SJCRH30 (cell line): ENCODE data around the gene CFAP46. TPM values are rescaled to one million over a fixed set of nuclear protein-coding genes. Genes with fewer than 3 reads are reported as not detected.
"Not testable (repeated sequence)": the region's sequence is repeated elsewhere in the genome, so short reads cannot be mapped to it uniquely, and the experiment has no call there.

ENCODE experiments used
- DNase-seq, 2 experiments: peaks; one replicate each; pipeline ENCODE4 v3.0.0-alpha.2; 2015 to 2020
- H3K27ac ChIP-seq: fragments of 250-450 bp; sonication (Bioruptor Pico); 2 replicates; pipeline ENCODE4 v1.5.1; 2020; ENCODE audit warnings: mild to moderate bottlenecking, moderate library complexity
- H3K27me3 ChIP-seq: fragments of 250-450 bp; sonication (Bioruptor Pico); 2 replicates; pipeline ENCODE4 v1.5.1; 2020; ENCODE audit warnings: mild to moderate bottlenecking, moderate library complexity
- H3K36me3 ChIP-seq: fragments of 250-450 bp; sonication (Bioruptor Pico); 2 replicates; pipeline ENCODE4 v1.5.1; 2020; ENCODE audit warnings: mild to moderate bottlenecking, moderate library complexity
- H3K4me1 ChIP-seq: fragments of 250-450 bp; sonication (Bioruptor Pico); 2 replicates; pipeline ENCODE4 v1.5.1; 2020; ENCODE audit warnings: mild to moderate bottlenecking, moderate library complexity
- H3K4me3 ChIP-seq: fragments of 250-450 bp; sonication (Bioruptor Pico); 2 replicates; pipeline ENCODE4 v1.5.1; 2020; ENCODE audit warnings: mild to moderate bottlenecking, moderate library complexity
- H3K9me3 ChIP-seq: fragments of 250-450 bp; sonication (Bioruptor Pico); replicated peaks from 2 replicates; pipeline ENCODE4 v1.5.1; 2020; ENCODE audit warnings: mild to moderate bottlenecking, moderate library complexity
- total RNA-seq: library from RNA; depleted of rRNA; stranded (reverse); fragments of >200 nt; shearing (Covaris generic); gene quantifications from 2 replicates; pipeline ENCODE4 v1.2.3, GENCODE V29; 2014

The CFAP46 gene
- total RNA-seq, 1 experiment from 2014 or later: 1.7 TPM

DNA sequence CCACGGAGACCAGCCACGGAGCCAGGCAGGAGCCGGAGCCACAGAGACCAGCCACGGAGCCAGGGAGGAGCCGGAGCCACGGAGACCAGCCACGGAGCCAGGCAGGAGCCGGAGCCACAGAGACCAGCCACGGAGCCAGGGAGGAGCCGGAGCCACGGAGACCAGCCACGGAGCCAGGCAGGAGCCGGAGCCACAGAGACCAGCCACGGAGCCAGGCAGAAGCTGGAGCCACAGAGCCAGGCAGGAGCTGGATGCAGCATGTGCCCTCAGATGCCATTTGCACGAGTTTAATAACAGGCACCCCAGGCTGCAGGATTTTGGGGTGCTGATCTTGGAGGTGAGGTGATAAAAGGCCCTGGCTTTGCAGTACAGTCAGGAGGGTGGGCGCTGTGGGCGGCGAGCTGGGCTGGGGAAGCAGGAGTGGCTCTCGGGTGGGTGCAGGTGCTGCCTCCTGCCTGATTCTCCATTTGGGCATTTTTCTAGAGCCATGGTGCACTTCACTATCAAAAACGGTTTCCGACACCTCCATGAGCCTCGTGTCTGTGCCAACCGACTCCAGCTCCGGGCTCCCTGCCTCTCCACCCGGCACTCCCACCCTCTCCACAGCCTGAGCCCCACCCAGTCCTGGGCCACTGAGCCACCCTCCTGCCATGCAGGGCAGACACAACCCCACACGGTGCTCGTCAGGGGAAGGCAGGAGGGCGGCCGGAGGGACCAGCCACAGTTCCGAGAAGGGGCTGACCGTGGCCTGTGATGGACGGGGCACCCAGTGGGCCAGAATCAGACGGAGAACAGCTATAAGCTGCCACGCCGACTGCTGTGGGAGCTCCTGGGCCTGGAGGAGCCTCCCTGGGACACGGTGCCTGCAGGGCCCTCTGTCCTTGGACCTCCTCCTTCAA, 115.6 kb downstream of the CFAP46 start:
- Histone ChIP-seq H3K27ac (no peak overlapping the region), H3K4me3 (no peak overlapping the region), H3K27me3 (no peaks in the 10 kb centered on the region), H3K36me3 (no peaks in the 10 kb centered on the region), H3K9me3 (no peaks in the 10 kb centered on the region), H3K4me1 (no peaks in the 10 kb centered on the region)
- no peak for DNase-seq

DNA sequence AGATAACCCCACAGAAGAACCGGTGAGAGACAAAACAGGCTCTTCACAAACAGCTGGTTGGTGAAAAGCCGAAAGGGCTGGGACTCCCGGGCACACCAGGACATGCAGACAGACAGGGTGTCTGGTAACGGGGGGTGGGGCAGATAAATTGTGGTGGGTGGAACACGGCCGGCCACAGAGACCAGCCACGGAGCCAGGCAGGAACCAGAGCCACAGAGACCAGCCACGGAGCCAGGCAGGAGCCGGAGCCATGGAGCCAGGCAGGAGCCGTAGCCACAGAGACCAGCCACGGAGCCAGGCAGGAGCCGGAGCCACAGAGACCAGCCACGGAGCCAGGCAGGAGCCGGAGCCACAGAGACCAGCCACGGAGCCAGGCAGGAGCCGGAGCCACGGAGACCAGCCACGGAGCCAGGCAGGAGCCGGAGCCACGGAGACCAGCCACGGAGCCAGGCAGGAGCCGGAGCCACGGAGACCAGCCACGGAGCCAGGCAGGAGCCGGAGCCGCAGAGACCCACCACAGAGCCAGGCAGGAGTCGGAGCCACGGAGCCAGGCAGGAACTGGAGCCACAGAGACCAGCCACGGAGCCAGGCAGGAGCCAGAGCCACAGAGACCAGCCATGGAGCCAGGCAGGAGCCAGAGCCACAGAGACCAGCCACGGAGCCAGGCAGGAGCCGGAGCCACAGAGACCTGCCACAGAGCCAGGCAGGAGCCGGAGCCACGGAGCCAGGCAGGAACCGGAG, 116.4 kb downstream of the CFAP46 start:
- not testable (repeated sequence) for H3K36me3 ChIP-seq, DNase-seq, H3K9me3 ChIP-seq

DNA sequence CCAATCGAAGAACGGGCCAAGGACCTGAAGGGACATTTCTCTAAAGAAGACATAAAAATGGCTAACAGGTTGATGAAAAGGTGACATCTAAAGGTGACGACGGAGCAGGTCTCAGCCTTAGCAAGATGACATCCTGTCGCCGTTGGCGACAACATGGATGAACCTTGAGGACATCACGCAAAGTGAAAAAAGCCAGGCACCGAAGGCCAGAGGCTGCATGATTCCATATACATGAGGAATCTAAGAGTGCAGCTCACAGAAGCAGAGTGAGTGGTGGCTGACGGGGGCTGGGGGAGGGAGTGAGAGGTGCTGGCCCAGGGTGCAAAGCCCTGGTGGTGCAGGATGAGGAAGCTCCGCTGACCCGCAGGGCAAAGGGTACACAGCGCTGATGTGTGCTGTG, 122.3 kb downstream of the CFAP46 start:
- H3K4me1 ChIP-seq: no peaks in the 10 kb centered on the region

More for the DNA sequence above, 116.4 kb downstream of the CFAP46 start:
- H3K4me3 ChIP-seq, H3K27ac ChIP-seq, H3K4me1 ChIP-seq, H3K27me3 ChIP-seq: not testable (repeated sequence)

GRCh38 chr10:132817701-132818211, 124.6 kb downstream of the CFAP46 start:
- H3K9me3 ChIP-seq: no peaks in the 10 kb centered on the region
- H3K4me1 ChIP-seq: no peaks in the 10 kb centered on the region
- H3K36me3 ChIP-seq: no peaks in the 10 kb centered on the region
- H3K27ac ChIP-seq: no peak overlapping the region
- H3K27me3 ChIP-seq: no peaks in the 10 kb centered on the region
- no peak for DNase-seq
- no peak overlapping the region for H3K4me3 ChIP-seq

More for the DNA sequence above, 122.3 kb downstream of the CFAP46 start:
- Histone ChIP-seq H3K36me3 (no peaks in the 10 kb centered on the region), H3K27me3 (no peaks in the 10 kb centered on the region), H3K27ac (no peak overlapping the region), H3K4me3 (no peak overlapping the region), H3K9me3 (no peaks in the 10 kb centered on the region)
- DNase-seq: no peak

- no peaks in the 10 kb centered on the region for H3K27me3 ChIP-seq
- DNase-seq: no peak
These were observed 125.7 kb downstream of the CFAP46 start for GRCh38 chr10:132816718-132817117.

GRCh38 chr10:132815168-132815857, 127.1 kb downstream of the CFAP46 start:
- no peak overlapping the region for H3K27ac ChIP-seq
- H3K36me3 ChIP-seq: no peaks in the 10 kb centered on the region
- no peak overlapping the region for H3K4me3 ChIP-seq
- no peak for DNase-seq
- no peaks in the 10 kb centered on the region for H3K4me1 ChIP-seq
- no peaks in the 10 kb centered on the region for H3K9me3 ChIP-seq
- H3K27me3 ChIP-seq: no peaks in the 10 kb centered on the region

More at GRCh38 chr10:132816718-132817117, 125.7 kb downstream of the CFAP46 start:
- no peaks in the 10 kb centered on the region for H3K36me3 ChIP-seq
- no peaks in the 10 kb centered on the region for H3K4me1 ChIP-seq
- no peaks in the 10 kb centered on the region for H3K9me3 ChIP-seq
- H3K4me3 ChIP-seq: no peak overlapping the region
- no peak overlapping the region for H3K27ac ChIP-seq

DNA sequence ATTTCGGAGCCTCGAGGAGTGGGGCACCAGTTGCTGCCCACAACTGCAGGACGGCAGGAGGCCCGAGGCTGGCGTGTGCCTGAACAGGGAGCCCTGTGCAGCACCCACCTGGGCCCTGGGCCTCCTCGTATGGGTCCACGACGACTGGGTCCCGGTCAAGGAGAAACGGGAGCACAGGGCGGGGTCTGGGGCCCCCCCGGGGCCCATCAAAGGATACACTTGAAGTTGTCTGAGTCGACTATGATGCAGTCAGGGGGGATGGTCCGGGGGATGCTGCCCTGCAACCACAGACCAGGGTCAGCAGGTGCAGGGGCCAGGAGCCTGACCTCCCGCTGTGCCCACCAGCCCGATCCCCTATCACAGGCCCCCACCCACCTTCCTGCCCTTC, 127.9 kb downstream of the CFAP46 start:
- H3K36me3 ChIP-seq: no peaks in the 10 kb centered on the region
- DNase-seq: no peak
- H3K27me3 ChIP-seq: no peaks in the 10 kb centered on the region
- H3K9me3 ChIP-seq: no peaks in the 10 kb centered on the region
- no peak overlapping the region for H3K4me3 ChIP-seq
- H3K4me1 ChIP-seq: no peaks in the 10 kb centered on the region
- H3K27ac ChIP-seq: no peak overlapping the region

DNA sequence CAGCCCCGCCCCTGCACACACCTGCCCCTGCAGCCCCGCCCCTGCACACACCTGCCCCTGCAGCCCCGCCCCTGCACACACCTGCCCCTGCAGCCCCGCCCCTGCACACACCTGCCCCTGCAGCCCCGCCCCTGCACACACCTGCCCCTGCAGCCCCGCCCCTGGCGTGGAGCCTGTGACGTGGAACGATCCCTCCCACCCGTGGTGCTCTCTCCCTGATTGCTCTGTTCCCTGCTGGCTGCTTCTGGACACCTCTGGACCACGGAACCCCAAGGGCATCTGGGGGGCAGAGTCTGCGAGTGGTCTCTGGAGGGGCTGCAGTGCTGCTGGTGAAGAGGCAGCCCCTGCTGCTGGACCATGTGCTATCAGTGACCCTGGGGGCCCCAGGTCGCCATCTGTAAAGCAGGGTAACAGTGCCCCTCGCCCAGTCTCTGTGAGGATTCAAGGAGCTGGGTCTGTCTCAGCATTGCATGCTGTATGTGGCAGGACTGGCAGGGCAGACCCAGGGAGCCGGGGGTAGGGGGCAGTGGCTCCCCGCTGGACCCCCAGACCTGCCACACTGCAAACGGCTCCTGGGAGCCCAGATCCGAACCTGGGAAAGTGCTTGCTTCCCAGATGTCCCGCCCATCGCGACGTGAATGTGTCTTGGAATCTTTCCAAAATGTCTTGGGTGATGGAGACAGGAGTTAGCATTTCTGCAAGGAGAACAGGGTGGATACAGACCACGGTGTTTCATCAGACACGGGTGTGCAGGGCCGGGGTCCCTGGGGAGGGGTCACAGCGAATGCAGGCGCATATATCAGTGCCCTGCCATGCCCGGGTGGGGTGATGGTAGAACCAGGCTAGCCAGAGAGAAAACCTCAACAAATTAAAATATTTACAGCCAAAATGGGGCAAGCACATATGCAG, 128.6 kb downstream of the CFAP46 start:
- no peaks in the 10 kb centered on the region for H3K4me1 ChIP-seq
- H3K36me3 ChIP-seq: no peaks in the 10 kb centered on the region
- no peak overlapping the region for H3K4me3 ChIP-seq
- H3K9me3 ChIP-seq: no peaks in the 10 kb centered on the region
- H3K27ac ChIP-seq: no peak overlapping the region
- DNase-seq: no peak
- no peaks in the 10 kb centered on the region for H3K27me3 ChIP-seq

- Histone ChIP-seq H3K36me3 (no peaks in the 10 kb centered on the region), H3K4me1 (no peaks in the 10 kb centered on the region), H3K27me3 (no peaks in the 10 kb centered on the region), H3K4me3 (no peak overlapping the region), H3K9me3 (no peaks in the 10 kb centered on the region), H3K27ac (no peak overlapping the region)
- no peak for DNase-seq
These were observed 129.4 kb downstream of the CFAP46 start for GRCh38 chr10:132813001-132813401.

DNA sequence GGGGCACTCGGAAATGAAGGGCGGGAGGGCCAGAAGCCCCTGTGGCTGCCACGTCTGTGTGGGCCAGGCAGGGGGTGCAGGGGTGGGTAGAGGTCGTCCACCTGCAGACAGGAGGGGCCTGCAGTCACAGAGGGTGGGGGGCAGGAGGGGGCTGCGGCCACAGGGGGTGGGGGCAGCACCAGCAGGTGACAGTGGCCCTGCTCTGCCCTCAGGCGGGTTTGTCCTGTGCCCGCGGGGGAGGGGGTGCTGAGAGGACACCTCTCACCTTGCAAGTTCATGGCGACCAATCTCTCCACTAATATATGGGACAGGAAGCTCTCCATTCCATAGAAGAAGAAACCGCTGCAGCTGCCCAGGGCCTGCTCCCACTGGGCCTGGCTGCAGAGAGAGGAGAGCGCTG, 129.8 kb downstream of the CFAP46 start:
- H3K9me3 ChIP-seq: no peaks in the 10 kb centered on the region
- no peaks in the 10 kb centered on the region for H3K4me1 ChIP-seq
- no peak overlapping the region for H3K27ac ChIP-seq
- H3K4me3 ChIP-seq: no peak overlapping the region
- no peaks in the 10 kb centered on the region for H3K27me3 ChIP-seq
- H3K36me3 ChIP-seq: no peaks in the 10 kb centered on the region
- DNase-seq: no peak

DNA sequence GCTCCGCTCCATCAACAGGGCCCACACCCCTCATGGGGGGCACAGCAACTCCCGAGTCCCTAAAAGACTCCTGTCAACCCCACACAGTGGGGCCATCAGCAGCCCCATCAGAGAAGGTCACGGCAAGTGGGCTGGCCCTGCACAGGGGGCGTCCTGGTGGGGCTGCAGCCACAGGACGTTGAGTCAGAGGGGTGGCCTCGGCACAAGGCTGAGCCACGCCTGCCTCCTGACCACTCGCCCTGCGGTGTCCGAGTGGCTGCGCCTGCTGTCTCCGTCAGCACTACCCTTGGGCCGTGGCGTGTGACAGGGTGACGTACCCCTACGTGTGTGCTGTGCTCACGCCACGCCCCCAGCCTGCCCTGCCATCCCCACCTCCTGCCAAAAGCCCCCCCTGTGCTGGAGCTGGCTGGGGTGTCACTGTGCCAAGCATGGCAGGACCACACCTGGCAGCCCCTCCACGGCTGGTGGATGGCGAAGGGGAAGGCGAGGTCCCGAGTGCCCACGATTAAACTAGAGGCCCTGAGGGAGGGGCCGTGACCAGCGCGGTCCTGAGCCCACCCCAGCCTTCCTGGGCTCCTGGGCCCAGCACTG, 130.4 kb downstream of the CFAP46 start:
- H3K27me3 ChIP-seq: no peaks in the 10 kb centered on the region
- no peak overlapping the region for H3K4me3 ChIP-seq
- H3K36me3 ChIP-seq: no peaks in the 10 kb centered on the region
- no peaks in the 10 kb centered on the region for H3K4me1 ChIP-seq
- H3K9me3 ChIP-seq: no peaks in the 10 kb centered on the region
- no peak overlapping the region for H3K27ac ChIP-seq
- no peak for DNase-seq

DNA sequence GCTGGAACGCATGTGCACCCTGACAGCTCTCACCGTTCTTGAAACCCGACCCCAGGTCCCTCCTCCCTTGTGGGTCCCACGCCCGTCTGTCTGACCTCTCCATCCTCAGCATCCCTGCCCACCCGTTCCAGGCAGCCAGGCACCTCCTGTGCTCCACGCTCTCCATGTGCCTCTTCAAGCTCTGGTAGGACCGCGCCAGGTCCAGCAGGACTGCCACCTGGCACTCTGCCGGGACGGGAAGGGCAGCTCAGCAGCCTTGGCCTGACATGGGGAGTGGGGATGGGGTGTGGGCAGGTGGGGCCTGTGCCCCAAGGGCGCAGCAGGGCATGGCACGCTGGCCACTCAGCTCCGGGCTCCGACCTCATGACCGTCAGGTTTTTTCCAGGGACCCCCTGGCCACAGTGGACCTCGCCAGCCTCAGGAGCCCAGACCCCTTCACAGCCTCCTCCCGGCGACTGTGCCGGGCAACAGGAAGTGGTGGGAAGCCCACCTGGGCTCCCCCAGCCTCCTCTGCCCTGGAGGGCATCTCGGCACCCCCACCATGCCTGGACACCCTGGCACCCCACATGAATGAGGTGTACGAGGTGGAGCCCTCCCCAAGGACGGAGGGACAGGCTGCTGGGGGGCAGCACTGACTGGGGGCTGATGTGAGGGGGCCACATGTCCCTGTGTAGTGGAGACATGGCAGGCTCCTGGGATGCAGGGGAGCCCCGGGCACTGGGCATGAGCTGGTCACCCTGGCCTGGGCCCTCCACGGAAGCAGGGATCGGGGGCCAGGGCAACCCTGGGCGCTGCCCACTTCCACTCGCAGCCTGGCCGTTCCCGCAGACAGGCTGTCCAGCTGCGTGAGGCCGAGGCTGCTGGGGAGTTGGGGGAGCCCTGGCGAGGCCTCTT, 131.3 kb downstream of the CFAP46 start:
- Histone ChIP-seq H3K27me3 (no peaks in the 10 kb centered on the region), H3K9me3 (no peaks in the 10 kb centered on the region), H3K36me3 (no peaks in the 10 kb centered on the region), H3K27ac (no peak overlapping the region), H3K4me3 (no peak overlapping the region), H3K4me1 (no peaks in the 10 kb centered on the region)
- DNase-seq: no peak
